Measurements from ENCODE around the gene MRPL24.

GRCh38 chr1:156703336-156703735 is 37.6 kb downstream of the MRPL24 start:
- TF ChIP-seq POLR2A (IDR thresholded peaks at IDR 0.05; ENCODE audit: low read depth, low read length) (no peak), TAF1 (IDR thresholded peaks at IDR 0.05; ENCODE audit: low read depth, low read length) (no peak), POLR2AphosphoS5 (IDR thresholded peaks at IDR 0.05; ENCODE audit: low read depth, low read length) (no peak), POU2F2 (IDR thresholded peaks at IDR 0.05; ENCODE audit: low read depth, low read length) (no peak), PAX5 (IDR thresholded peaks at IDR 0.05; ENCODE audit: insufficient read depth, low read length, severe bottlenecking) (no peak)
